Stimulated activated CD4-positive, alpha-beta T cell treated with anti-CD3 and anti-CD28 coated beads, Interleukin-12 subunit alpha, Interleukin-12 subunit beta, amount 100 ng/mL, for 24 hours (primary cell): Measurements from ENCODE around the gene LOXL3.
"Not testable (repeated sequence)": the region's sequence is repeated elsewhere in the genome, so short reads cannot be mapped to it uniquely, and the experiment has no call there.

ENCODE experiments used
- DNase-seq, 2 experiments: peaks; one replicate each; pipeline ENCODE4 v3.0.0-alpha.2; 2020; ENCODE audit warnings: low read depth in 2 of 2

The LOXL3 gene

GRCh38 chr2:74491648-74492544 lies 61.8 kb downstream of the LOXL3 start:
- DNase-seq, result no peak

GRCh38 chr2:74489906-74490305 lies 63.8 kb downstream of the LOXL3 start:
- DNase-seq, result no peak

- no peak for DNase-seq
These were observed 64.9 kb downstream of the LOXL3 start for GRCh38 chr2:74488643-74489481.

GRCh38 chr2:74486141-74486540 lies 67.6 kb downstream of the LOXL3 start:
- no peak for DNase-seq

GRCh38 chr2:74483675-74484164 lies 70.0 kb downstream of the LOXL3 start:
- DNase-seq, result not testable (repeated sequence)

GRCh38 chr2:74482801-74483674 lies 70.7 kb downstream of the LOXL3 start, which contains the start of the genes CCDC142 and TTC31:
Gene CCDC142 (minus strand): TSS chr2:74482998. CDS start chr2:74482837, 161 bp downstream.
Gene TTC31 (plus strand): TSS chr2:74483081. CDS start chr2:74483096, 15 bp downstream.
- DNase-seq, result peak; percentile 85 to 93
